CD4-positive, alpha-beta T cell treated with Interleukin-15 for 4 hours (primary cell): ENCODE measurements around the gene LHB.

ENCODE experiments used
- DNase-seq: peaks from one replicate; pipeline ENCODE4 v3.0.0-alpha.2; 2020; ENCODE audit warnings: low spot score

Gene LHB

GRCh38 chr19:48975947-48976847 is 40.7 kb downstream of the LHB start:
- DNase-seq = peak; percentile 30

- peak; percentile 81 for DNase-seq
Observed at GRCh38 chr19:48970923-48971395, 45.9 kb downstream of the LHB start.

DNA sequence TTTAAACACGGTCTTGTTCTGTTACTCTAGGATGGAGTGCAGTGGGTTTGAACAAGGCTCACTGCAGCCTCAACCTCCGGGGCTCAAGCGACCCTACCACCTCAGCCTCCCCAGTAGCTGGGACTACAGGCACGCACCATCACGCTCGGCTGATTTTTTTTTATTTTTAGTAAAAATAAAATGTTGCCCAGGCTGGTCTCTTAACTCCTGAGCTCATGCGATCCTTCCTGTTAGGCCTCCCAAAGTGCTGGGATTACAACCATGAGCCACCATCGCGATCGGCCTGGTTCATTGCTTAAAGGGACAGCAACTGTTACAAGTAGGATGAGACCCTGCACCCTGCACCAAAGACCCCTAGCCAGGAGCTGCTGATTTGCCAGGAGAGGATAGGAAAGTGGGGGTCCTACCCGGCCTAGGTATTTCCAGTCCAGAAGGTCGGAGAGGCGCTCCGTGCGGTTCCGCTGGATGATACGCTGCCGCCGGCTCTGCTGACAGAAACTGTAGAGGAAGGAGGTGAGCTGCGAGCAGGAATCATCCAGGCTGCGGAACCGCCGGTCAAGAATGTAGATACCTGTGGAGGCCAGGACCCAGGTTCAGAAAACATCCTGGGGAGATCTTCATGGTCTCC is 46.6 kb downstream of the LHB start:
- DNase-seq = no peak

DNA sequence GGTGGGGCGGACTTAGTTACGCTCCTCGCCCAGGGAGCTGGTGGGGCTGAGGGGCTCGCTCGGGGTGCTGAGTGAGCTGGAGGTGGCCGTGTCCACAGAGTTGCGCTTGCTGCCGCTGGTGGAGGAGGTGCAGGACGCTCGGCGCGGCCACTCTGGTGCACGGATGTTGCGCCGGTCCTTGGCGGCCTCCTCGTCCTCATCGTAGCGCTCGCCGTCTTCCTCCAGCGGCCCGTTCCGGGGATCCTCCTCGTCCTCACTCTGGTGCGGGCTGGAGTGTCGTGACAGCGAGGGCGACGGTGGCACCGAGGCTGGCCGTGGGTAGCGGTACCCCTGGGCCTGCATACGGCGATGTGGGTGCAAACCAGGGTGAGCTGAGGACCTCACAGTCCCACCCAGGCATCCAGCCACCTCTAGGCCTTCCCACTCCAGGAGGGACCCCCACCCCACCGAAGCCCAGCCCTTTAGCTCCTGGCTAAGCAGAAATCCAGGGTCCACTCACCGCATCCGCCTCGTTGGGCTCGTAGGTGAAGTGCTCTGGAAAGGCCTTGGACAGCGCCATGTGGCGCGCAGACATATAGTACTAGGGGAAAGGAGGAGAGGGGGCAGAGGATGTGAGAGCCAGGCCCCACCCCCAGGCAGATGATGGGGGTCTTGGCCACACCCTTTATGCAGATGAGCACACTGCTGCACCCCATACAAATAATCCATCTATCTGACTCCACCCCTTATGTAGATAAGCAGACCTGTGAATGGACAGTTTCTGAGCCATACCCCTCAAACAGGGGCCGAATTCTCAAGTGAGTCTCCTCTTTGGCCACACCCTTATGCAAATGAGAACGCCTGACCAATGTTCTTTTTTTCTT is 47.4 kb downstream of the LHB start:
- no peak for DNase-seq

DNA sequence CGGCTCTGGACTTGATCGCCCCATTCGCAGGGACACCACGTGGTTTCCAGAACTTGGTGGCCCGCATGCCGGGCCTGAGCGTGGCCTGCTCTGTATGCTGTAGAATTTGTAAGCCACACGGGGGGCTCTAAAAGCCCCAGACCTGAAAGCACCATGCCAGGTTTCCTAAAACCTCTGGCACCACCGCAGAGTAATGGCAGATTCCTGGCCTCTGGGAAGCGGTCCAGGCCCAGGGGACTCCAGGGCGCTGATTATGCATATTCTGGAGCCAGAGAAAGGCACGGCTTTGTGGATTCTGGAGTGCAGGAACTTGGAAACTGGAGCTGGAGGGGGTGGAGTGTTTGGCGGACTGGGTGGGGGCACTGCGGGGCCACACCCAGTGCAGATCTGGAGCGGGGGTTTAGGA is 48.1 kb downstream of the LHB start:
- no peak for DNase-seq

DNA sequence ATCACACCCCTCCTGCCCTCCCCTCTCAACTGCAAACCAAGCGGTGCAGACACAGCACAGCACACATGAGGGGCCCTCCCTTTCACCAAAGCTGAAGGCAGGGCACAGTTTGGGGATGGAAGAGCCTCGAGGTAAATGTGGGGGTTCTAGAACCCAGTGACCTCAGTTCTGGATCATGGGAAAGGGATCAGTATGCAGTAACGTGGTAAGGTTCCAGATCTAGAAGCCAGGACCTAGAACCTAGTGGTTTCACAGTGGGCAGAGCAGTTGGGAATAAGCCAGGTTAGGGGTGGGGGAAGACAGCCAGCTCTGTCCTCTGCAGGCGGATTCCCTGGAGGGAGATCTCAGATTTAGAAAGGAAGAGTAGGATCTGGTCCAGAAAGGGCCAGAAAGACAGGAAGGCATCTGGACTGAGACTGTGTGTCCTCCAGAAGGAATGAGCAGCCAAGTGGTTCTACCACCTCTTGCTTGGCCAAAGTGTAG is 48.7 kb downstream of the LHB start:
- DNase-seq = no peak

DNA sequence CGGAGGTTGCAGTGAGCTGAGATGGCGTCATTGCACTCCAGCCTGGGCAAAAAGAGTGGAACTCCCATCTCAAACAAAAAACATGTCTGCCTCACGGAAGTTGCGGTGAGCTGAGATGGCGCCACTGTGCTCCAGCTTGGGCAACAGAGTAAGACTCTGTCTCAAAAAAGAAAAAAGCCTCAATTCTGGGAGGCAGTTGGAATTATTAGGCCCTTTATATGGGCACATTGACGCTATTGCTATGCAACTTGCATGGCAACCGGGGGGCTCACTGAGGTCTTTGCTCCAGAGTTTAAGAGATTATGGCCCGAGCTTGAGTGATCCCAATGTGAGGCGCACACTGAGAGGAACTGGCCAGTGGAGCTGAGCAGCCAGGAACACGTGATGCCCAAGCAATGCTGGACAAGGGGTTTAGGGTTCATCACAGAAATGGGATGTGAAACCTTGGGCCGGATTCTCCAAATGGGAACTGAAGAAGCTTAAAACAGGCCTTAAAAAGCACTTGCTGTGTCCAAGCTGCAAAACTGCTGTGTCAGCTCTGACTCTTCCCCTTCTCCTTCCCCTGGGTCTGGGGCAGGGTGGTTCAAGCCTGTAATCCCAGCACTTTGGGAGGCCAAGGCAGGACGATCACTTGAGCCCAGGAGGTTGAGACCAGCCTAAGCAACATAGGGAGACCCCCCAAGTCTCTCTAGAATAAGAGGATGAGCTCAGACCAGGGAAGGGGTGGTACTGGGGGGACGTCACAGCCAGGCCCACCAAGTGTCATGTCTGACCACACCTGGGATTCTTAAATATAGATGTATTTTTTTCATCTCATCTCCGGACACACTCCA is 49.3 kb downstream of the LHB start:
- no peak for DNase-seq

GRCh38 chr19:48966541-48967345 is 50.1 kb downstream of the LHB start:
- no peak for DNase-seq
